RCC 7860 (cell line): Measurements from ENCODE around the gene GAPT.

Source experiments
- DNase-seq: peaks from one replicate; pipeline ENCODE4 v3.0.0-alpha.2; 2015; ENCODE audit warnings: low spot score
- FAIRE-seq: peaks from 2 replicates; lab custom pipeline; 2012; peaks lifted over from hg19 to GRCh38; lab: Jason Lieb, UNC

Gene GAPT

GRCh38 chr5:58491216-58491892 lies at the start of gene GAPT:
TSS of gene GAPT (plus strand) at chr5:58491435. CDS start at chr5:58494537, 3,102 bp downstream.
- FAIRE-seq (no peak), DNase-seq (no peak)

- DNase-seq: no peak
- no peak for FAIRE-seq
These were observed 46.4 kb upstream of the GAPT start for GRCh38 chr5:58444805-58445204.

- FAIRE-seq (no peak), DNase-seq (no peak)
These were observed 45.2 kb upstream of the GAPT start for GRCh38 chr5:58446024-58446423.

- FAIRE-seq (no peak), DNase-seq (peak; percentile 46)
These were observed 44.0 kb upstream of the GAPT start for GRCh38 chr5:58447226-58447625.

GRCh38 chr5:58450018-58450417 lies 41.2 kb upstream of the GAPT start:
- no peak for DNase-seq
- FAIRE-seq: no peak

GRCh38 chr5:58450811-58451629 lies 40.2 kb upstream of the GAPT start:
- DNase-seq: peak; percentile 33
- no peak for FAIRE-seq

- FAIRE-seq (no peak), DNase-seq (peak; percentile 60)
These were observed 39.3 kb upstream of the GAPT start for GRCh38 chr5:58451732-58452565.

GRCh38 chr5:58452566-58453258 lies 38.5 kb upstream of the GAPT start:
- FAIRE-seq: no peak
- DNase-seq: peak; percentile 6

GRCh38 chr5:58453306-58453705 lies 37.9 kb upstream of the GAPT start:
- no peak for FAIRE-seq
- peak; percentile 13 for DNase-seq

- DNase-seq (no peak), FAIRE-seq (no peak)
These were observed 37.2 kb upstream of the GAPT start for GRCh38 chr5:58454025-58454424.

- FAIRE-seq: no peak
These were observed 36.2 kb upstream of the GAPT start for GRCh38 chr5:58455066-58455465.

GRCh38 chr5:58455480-58455879 lies 35.8 kb upstream of the GAPT start:
- DNase-seq: peak; percentile 20
- no peak for FAIRE-seq

More at GRCh38 chr5:58455066-58455465, 36.2 kb upstream of the GAPT start:
- DNase-seq: peak; percentile 9

- DNase-seq (no peak), FAIRE-seq (no peak)
These were observed 35.2 kb upstream of the GAPT start for GRCh38 chr5:58456026-58456425.

GRCh38 chr5:58456486-58456885 lies 34.7 kb upstream of the GAPT start:
- peak; percentile 4 for DNase-seq
- no peak for FAIRE-seq

- FAIRE-seq (no peak), DNase-seq (peak; percentile 10)
These were observed 34.2 kb upstream of the GAPT start for GRCh38 chr5:58457050-58457449.

- peak; percentile 25 for DNase-seq
These were observed 33.0 kb upstream of the GAPT start for GRCh38 chr5:58458141-58458742.

GRCh38 chr5:58458743-58459145 lies 32.5 kb upstream of the GAPT start:
- DNase-seq: peak; percentile 17
- no peak for FAIRE-seq

More at GRCh38 chr5:58458141-58458742, 33.0 kb upstream of the GAPT start:
- FAIRE-seq: no peak

- peak; percentile 21 for DNase-seq
- no peak for FAIRE-seq
These were observed 31.9 kb upstream of the GAPT start for GRCh38 chr5:58459146-58460001.

GRCh38 chr5:58460002-58460731 lies 31.1 kb upstream of the GAPT start, which contains the start of gene PLK2:
TSS of gene PLK2 (minus strand) at chr5:58460086. CDS start at chr5:58459959, 127 bp downstream.
- DNase-seq (peak; percentile 72), FAIRE-seq (no peak)
